ENCODE measurements around the gene WDR76.
A peak's percentile ranks its signal among the peaks of the same experiment; 100 is the strongest.

Gene WDR76

DNA sequence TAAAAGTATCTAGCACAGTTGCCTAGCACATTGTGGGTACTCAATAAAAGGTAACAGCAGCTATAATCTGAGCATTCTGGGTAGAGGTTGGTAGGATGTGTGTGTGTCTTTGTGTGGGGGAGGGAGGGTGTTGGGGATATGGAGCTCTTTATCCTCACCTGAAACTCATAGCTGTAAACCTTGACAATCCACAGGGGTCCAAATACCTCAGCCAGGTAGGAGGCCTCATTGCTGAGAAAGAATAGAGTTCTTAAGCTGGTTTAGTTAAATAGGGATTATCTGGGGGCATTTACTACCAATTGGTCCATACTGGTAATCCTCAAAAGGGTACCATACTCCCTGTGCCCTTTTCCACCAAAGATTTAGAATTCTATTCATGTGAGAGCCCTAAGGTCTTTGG is 30.8 kb upstream of the WDR76 start:
- no peak overlapping the region for H3K9ac ChIP-seq (ENCODE audit: low read depth, low read length, poor library complexity, severe bottlenecking)
- H3K27me3 ChIP-seq (ENCODE audit: insufficient read depth, low read length, poor library complexity, severe bottlenecking): peaks cover 6% of the 10 kb centered on the region
- H4K20me1 ChIP-seq (ENCODE audit: insufficient read depth, low read length, poor library complexity, severe bottlenecking): peaks cover 46% of the 10 kb centered on the region
- H3K4me3 ChIP-seq (ENCODE audit: low read length, poor library complexity, severe bottlenecking): no peak overlapping the region
- H3K9me3 ChIP-seq (ENCODE audit: insufficient read depth, low read depth, low read length): no peaks in the 10 kb centered on the region
- peaks cover 9% of the 10 kb centered on the region; the same call in 1 of the 2 replicates for H3F3A ChIP-seq (ENCODE audit: low read depth)
- H3K4me1 ChIP-seq (ENCODE audit: insufficient read depth, low read length, poor library complexity, severe bottlenecking): peaks cover 51% of the 10 kb centered on the region
- H3K79me2 ChIP-seq (ENCODE audit: insufficient read depth, low read length): peaks cover 50% of the 10 kb centered on the region
- no peak overlapping the region for H2AFZ ChIP-seq (ENCODE audit: low read length)
- no peak for TF ChIP-seq EZH2phosphoT487 (IDR thresholded peaks at IDR 0.05; ENCODE audit: borderline replicate concordance)
- TF ChIP-seq, protein P1, sequence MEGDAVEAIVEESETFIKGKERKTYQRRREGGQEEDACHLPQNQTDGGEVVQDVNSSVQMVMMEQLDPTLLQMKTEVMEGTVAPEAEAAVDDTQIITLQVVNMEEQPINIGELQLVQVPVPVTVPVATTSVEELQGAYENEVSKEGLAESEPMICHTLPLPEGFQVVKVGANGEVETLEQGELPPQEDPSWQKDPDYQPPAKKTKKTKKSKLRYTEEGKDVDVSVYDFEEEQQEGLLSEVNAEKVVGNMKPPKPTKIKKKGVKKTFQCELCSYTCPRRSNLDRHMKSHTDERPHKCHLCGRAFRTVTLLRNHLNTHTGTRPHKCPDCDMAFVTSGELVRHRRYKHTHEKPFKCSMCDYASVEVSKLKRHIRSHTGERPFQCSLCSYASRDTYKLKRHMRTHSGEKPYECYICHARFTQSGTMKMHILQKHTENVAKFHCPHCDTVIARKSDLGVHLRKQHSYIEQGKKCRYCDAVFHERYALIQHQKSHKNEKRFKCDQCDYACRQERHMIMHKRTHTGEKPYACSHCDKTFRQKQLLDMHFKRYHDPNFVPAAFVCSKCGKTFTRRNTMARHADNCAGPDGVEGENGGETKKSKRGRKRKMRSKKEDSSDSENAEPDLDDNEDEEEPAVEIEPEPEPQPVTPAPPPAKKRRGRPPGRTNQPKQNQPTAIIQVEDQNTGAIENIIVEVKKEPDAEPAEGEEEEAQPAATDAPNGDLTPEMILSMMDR (conservative IDR thresholded peaks at IDR 0.05; ENCODE audit: low read length): no peak
- no peaks in the 10 kb centered on the region for H3K9me2 ChIP-seq (replicated peaks; ENCODE audit: low read depth, low read length)
- H3K4me2 ChIP-seq (ENCODE audit: low read depth, low read length, poor library complexity, severe bottlenecking): peak overlapping the region; percentile 97
- H3K36me3 ChIP-seq (ENCODE audit: insufficient read depth, low read length): peaks cover 30% of the 10 kb centered on the region; the same call in 1 of the 2 replicates

DNA sequence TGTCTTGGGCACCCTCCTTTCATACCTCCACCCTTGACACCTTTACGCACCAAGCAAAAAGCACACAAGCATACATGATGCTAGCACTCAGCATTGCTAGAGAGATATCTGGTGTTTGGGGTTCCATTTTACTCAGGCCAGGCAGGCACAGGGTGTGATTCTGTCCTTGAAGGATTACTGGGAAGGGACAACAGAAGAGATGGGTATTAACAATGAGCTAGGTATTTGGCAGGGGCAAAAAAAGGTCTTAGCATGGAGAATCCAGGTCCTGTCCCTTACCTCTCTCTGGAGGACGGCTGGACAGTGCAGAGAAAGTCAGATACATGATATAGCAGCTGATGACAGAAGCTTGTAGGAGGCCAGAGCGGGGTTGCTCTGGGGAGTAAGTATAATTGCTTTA is 30.2 kb upstream of the WDR76 start:
- Histone ChIP-seq H2AFZ (ENCODE audit: low read length) (no peak overlapping the region), H3K9me2 (replicated peaks; ENCODE audit: low read depth, low read length) (no peaks in the 10 kb centered on the region), H3F3A (ENCODE audit: low read depth) (peaks cover 9% of the 10 kb centered on the region; the same call in 1 of the 2 replicates), H3K4me3 (ENCODE audit: low read length, poor library complexity, severe bottlenecking) (no peak overlapping the region), H3K79me2 (ENCODE audit: insufficient read depth, low read length) (peaks cover 56% of the 10 kb centered on the region), H3K36me3 (ENCODE audit: insufficient read depth, low read length) (peaks cover 31% of the 10 kb centered on the region; the same call in 1 of the 2 replicates), H4K20me1 (ENCODE audit: insufficient read depth, low read length, poor library complexity, severe bottlenecking) (peaks cover 46% of the 10 kb centered on the region), H3K9me3 (ENCODE audit: insufficient read depth, low read depth, low read length) (no peaks in the 10 kb centered on the region), H3K9ac (ENCODE audit: low read depth, low read length, poor library complexity, severe bottlenecking) (no peak overlapping the region), H3K27me3 (ENCODE audit: insufficient read depth, low read length, poor library complexity, severe bottlenecking) (peaks cover 6% of the 10 kb centered on the region), H3K4me1 (ENCODE audit: insufficient read depth, low read length, poor library complexity, severe bottlenecking) (peaks cover 53% of the 10 kb centered on the region), H3K4me2 (ENCODE audit: low read depth, low read length, poor library complexity, severe bottlenecking) (no peak overlapping the region)
- TF ChIP-seq, protein P1 (conservative IDR thresholded peaks at IDR 0.05; ENCODE audit: low read length): no peak
- TF ChIP-seq EZH2phosphoT487 (IDR thresholded peaks at IDR 0.05; ENCODE audit: borderline replicate concordance): no peak

DNA sequence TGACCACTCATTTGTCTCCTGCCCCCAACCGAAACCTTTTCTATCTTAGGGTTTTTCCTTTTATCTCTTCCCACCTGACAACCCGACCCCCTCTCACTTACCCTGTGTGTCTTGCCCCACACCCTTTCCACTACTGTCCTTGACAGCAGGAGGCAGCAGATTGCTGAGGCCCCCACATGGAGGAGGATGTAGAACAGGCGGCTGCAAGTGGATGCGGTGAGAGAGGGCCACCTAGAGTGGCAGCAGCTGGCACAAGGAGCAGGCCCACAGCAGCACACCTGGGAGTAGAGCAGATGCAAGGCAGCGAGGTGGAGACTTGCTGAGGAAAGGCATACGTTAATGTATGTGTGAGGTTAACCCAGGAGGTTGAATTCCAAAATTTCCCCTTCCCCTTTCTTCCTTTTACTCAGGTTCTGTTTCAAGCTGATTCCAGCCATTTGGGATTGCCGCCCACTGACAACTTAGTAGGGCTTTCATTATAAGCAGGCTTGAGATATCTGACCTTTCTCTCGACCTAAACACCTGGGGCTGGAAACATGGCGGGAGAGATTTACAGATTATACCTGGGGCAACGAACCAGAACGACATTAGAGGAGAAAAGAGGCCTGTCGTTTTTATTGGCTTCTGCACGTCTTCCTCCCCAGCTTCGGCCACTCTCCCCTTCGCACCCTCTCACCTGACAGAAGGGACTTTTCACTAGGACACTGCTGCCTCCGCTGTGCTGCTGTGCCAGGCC is 27.4 kb upstream of the WDR76 start:
- H3K4me2 ChIP-seq (ENCODE audit: low read depth, low read length, poor library complexity, severe bottlenecking): peak overlapping the region; percentile 50
- no peaks in the 10 kb centered on the region for H3K9me3 ChIP-seq (ENCODE audit: insufficient read depth, low read depth, low read length)
- H3K79me2 ChIP-seq (ENCODE audit: insufficient read depth, low read length): peaks cover 38% of the 10 kb centered on the region
- H3K4me3 ChIP-seq (ENCODE audit: low read length, poor library complexity, severe bottlenecking): peak overlapping the region; percentile 91
- peak overlapping the region; percentile 88 for H3K9ac ChIP-seq (ENCODE audit: low read depth, low read length, poor library complexity, severe bottlenecking)
- no peak for TF ChIP-seq EZH2phosphoT487 (IDR thresholded peaks at IDR 0.05; ENCODE audit: borderline replicate concordance)
- TF ChIP-seq, protein P1 (conservative IDR thresholded peaks at IDR 0.05; ENCODE audit: low read length): peak; percentile 20; the same call in 1 of the 2 replicates
- peaks cover 39% of the 10 kb centered on the region for H3K4me1 ChIP-seq (ENCODE audit: insufficient read depth, low read length, poor library complexity, severe bottlenecking)
- peaks cover 25% of the 10 kb centered on the region for H4K20me1 ChIP-seq (ENCODE audit: insufficient read depth, low read length, poor library complexity, severe bottlenecking)
- H3K9me2 ChIP-seq (replicated peaks; ENCODE audit: low read depth, low read length): no peaks in the 10 kb centered on the region
- H3K27me3 ChIP-seq (ENCODE audit: insufficient read depth, low read length, poor library complexity, severe bottlenecking): no peaks in the 10 kb centered on the region
- no peak overlapping the region for H2AFZ ChIP-seq (ENCODE audit: low read length)
- peaks cover 37% of the 10 kb centered on the region; the same call in 1 of the 2 replicates for H3K36me3 ChIP-seq (ENCODE audit: insufficient read depth, low read length)
- peaks cover 12% of the 10 kb centered on the region; the same call in 1 of the 2 replicates for H3F3A ChIP-seq (ENCODE audit: low read depth)
